Brain microvascular endothelial cell (primary cell): ENCODE results near the gene GARRE1.
"Not testable (repeated sequence)": the region's sequence is repeated elsewhere in the genome, so short reads cannot be mapped to it uniquely, and the experiment has no call there.

ENCODE experiments used
- DNase-seq: peaks from one replicate; pipeline ENCODE4 v3.0.0-alpha.2; 2020
- H3K27ac ChIP-seq: fragments of 250-450 bp; sonication (Bioruptor Pico); 2 replicates; pipeline ENCODE4 v1.5.1; 2020; ENCODE audit warnings: mild to moderate bottlenecking, moderate library complexity
- H3K27me3 ChIP-seq: fragments of 250-450 bp; sonication (Bioruptor Pico); replicated peaks from 2 replicates; pipeline ENCODE4 v1.5.1; 2020; ENCODE audit warnings: mild to moderate bottlenecking
- H3K36me3 ChIP-seq: fragments of 250-450 bp; sonication (Bioruptor Pico); replicated peaks from 2 replicates; pipeline ENCODE4 v1.5.1; 2020; ENCODE audit warnings: mild to moderate bottlenecking
- H3K4me3 ChIP-seq: 2 replicates; pipeline ENCODE4 v1.5.1; 2011; ENCODE audit warnings: low read depth, mild to moderate bottlenecking, control low read depth, low read length, moderate library complexity
- CTCF ChIP-seq: IDR thresholded peaks from 2 replicates; pipeline ENCODE4 v1.5.1; 2011; ENCODE audit warnings: low read depth, mild to moderate bottlenecking, moderate library complexity, low read length, control low read depth, inconsistent platforms; ENCODE audit errors: missing control alignments
- in situ Hi-C: cut with HindIII; loops from 2 replicates; pipeline ENCODE4 v1.10.0; 2017; ENCODE audit warnings: low sequenced_read_pairs, low pct_ligation_motif_present

GARRE1 gene

GRCh38 chr19:34254046-34254697 is at the start of gene GARRE1:
Gene GARRE1 (plus strand): TSS chr19:34254554. CDS start chr19:34300474, 45,920 bp downstream.
- TF ChIP-seq CTCF, result no peak
- in situ Hi-C loops, result no loop called here
- H3K4me3 ChIP-seq, result peak within 1 kb of the TSS; percentile 74
- no peaks in the 10 kb centered on the region for H3K27me3 ChIP-seq
- H3K27ac ChIP-seq, result peak within 1 kb of the TSS; percentile 79
- H3K36me3 ChIP-seq, result no peaks in the 10 kb centered on the region
- DNase-seq, result no peak

GRCh38 chr19:34205324-34205723 is 49.0 kb upstream of the GARRE1 start:
- H3K27ac ChIP-seq, DNase-seq, H3K4me3 ChIP-seq, H3K36me3 ChIP-seq, H3K27me3 ChIP-seq, in situ Hi-C loops: not testable (repeated sequence)

- DNase-seq, result no peak
- H3K36me3 ChIP-seq, result peaks cover 11% of the 10 kb centered on the region
- no peak overlapping the region for H3K4me3 ChIP-seq
- H3K27me3 ChIP-seq, result no peaks in the 10 kb centered on the region
- in situ Hi-C loops, result no loop called here
- no peak for TF ChIP-seq CTCF
- H3K27ac ChIP-seq, result no peak overlapping the region
Measured at GRCh38 chr19:34208291-34208884, 46.0 kb upstream of the GARRE1 start.

- no peak overlapping the region for H3K27ac ChIP-seq
- in situ Hi-C loops, result no loop called here
- TF ChIP-seq CTCF, result no peak
- H3K36me3 ChIP-seq, result peaks cover 11% of the 10 kb centered on the region
- no peak for DNase-seq
- no peak overlapping the region for H3K4me3 ChIP-seq
- no peaks in the 10 kb centered on the region for H3K27me3 ChIP-seq
Measured at GRCh38 chr19:34209726-34210125, 44.6 kb upstream of the GARRE1 start.

- Histone ChIP-seq H3K4me3 (no peak overlapping the region), H3K27ac (no peak overlapping the region), H3K36me3 (peaks cover 16% of the 10 kb centered on the region), H3K27me3 (no peaks in the 10 kb centered on the region)
- in situ Hi-C loops, result no loop called here
- no peak for DNase-seq
- TF ChIP-seq CTCF, result no peak
Measured at GRCh38 chr19:34213283-34213682, 41.1 kb upstream of the GARRE1 start.

- in situ Hi-C loops, result no loop called here
- TF ChIP-seq CTCF, result no peak
- Histone ChIP-seq H3K27ac (no peak overlapping the region), H3K36me3 (peaks cover 16% of the 10 kb centered on the region), H3K4me3 (no peak overlapping the region), H3K27me3 (no peaks in the 10 kb centered on the region)
- DNase-seq, result no peak
Measured at GRCh38 chr19:34214040-34214439, 40.3 kb upstream of the GARRE1 start.
